MV-4-11 (cell line): ENCODE data around the gene NMNAT3.
A peak's percentile ranks its signal among the peaks of the same experiment; 100 is the strongest.

Experiments
- DNase-seq: peaks from one replicate; lab custom pipeline; 2025; lab: John Stamatoyannopoulos, UW

NMNAT3 gene

DNA sequence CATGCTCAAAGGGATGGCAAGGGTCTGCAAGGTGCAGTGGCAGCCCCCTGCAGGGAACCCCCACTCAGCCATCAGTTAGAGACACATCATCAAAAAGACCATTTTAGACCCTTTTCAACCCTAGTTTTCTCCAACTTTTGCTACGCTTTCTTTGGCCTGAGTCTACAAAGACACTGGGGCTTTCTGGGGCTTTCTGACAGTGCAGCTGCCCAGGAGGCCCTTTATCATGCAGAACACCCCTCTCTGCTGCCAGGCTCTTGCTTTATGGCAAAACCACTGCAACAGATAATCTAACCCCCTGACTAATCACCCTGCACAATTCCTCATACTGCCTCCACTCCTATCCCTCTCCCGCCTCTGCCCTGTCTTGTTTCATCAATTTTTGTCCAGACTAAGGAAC is 2.4 kb downstream of the NMNAT3 start:
- DNase-seq, result no peak

DNA sequence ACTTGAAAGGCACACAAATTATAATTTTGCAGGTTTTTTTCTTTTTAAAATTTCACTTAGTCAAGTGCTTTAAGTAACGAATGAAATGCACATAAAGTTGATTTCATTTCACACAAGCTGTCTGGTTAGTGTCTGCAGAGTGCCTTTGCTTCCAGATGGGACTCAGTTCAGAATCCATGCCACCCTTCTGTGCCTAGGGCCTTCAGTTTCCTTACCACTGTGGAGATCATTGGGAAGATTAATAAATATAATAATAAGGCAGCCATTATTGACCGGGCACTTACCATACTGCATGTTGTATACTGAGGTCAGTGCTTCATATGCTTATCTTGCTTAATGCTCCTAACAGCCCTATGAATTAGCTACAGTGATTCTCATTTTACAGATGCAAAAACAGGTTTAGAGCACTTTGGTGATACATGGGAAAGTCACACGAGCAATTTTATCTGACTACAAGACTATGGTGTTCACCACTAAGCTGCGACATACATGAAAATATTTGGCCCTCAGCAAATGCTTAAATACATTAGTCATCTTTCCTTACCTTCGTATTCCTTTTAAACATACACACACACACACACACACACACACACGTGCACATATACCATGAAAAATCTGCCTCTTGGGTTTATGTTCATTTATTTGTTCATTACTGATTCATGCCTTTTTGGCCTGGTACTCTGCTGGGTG is 3.1 kb downstream of the NMNAT3 start:
- no peak for DNase-seq

DNA sequence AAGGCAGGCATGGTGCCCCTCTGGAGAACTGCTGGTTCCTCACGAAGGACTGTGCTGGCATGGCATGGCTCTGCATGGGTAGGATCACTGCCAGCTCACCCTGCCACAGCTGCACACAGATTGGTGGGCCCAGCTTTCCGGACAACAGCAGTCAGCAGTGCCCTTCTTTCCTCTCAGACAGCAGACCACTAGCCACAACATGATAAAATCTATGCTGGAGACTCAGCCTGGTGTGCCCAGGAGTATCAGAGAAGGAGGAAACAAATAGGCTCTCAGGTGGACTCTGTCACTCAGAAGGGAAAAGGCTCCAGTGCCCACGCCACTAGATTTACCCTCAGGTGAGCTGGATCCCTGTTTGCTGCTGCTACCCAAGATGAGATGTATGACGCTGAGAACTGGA is 4.9 kb downstream of the NMNAT3 start:
- no peak for DNase-seq

DNA sequence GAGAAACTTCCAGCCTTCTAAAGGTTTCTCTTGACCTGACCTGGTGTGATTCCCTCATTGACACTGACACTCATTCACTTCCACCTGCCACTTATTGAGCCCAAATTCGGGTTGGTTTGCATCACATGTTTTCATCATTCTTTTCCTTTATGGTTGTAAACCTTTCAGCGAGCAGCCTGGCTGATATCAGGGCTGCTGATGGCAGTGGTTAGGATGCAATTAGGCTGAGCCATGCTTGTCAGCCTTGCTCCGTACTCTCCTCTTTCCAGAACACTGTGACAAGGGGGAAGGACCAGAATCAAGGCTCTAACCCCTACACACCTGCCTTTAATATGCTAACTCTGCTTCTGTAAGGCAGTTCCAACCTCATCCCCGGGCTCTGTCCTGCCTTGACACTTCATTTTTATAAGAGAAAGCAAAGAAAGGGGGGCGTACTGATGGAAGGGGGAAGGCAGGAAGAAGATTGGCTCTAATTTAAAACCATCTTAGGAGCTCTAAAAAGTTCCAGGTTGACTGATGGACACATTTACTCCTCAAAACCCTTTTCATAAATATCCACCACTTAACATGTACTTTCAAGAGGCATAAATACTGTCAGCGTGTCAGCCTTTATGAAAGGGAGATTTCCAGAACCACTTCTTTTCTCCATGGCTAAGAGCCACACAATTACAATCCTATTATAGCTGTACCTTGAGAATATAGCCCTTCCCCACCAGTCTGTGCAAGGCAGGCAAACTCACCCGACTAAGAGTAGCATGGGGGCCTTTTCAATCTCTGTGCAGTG is 5.7 kb downstream of the NMNAT3 start:
- DNase-seq, result no peak

DNA sequence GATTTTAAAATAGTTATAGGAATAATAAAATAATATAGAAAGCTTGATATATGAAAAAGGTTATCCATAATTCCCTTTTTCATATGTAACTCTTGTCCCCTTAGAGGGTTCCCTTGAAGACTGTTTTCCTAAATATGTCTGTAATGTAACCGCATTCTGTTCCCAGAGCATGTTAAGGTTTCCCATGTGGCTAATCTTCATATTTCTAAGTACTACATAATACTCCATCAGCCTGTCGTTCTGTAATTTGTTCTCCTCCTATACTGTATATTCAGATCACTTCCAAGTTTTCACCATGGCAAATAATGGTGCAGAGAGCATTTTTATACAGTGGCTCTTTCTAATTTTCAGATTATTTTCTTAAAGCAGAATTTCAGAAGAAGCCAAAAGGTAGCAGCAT is 6.7 kb downstream of the NMNAT3 start:
- DNase-seq, result no peak

DNA sequence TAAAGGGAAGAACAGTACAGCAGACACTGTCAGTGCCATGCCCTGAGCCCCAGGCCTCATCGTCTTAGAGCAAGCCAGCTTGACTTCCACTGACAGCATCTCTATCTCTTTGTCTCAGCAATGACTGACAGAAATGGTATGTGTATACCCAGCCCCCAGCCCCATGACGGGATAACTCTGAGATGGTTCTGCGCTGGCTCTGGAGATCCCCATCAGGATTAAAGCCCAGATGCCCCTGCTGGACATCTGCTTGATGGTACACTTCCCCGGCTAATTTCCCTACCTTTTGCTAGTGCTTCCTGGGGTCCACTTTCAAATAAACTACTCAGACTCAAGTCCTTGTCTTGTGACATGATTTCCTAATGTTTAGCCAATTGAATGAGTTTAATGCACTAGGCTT is 7.6 kb downstream of the NMNAT3 start:
- DNase-seq, result no peak

DNA sequence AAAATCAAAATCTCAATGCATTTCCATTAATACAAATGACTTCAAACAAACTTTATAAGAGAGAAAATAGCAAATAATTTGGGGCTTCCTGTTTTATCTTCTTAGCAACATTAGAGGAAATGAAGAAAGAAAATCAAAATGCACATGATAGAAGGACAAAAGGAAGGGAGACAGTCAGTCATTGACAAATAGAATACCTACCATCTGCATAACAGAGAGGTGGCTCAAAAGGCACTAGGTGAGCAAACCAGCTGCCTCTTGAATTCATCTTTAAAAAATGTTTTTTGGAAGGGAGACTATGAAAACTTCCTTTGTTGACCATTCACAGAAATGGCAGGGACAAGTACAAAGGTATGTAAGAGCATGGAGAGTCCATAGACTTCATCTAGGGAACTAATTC is 9.4 kb downstream of the NMNAT3 start:
- no peak for DNase-seq

DNA sequence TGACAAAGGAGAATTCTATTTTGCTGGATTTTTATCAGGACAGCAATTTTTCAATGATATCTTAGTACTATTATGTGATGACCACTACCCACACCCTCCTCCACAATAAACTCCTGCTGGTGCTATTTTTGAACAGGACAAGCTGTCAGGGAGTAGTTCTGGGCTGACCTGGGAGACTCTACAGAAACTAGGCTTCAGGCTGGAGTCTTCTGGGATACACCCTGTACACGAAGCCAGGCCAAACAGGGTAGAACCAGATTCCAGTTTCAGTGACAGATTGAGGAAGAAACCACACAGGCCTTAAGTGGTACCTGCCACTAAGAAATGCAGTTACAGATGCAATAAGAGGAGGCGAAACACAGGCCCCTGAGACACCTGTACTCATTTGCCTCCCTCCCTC is 12.8 kb downstream of the NMNAT3 start:
- no peak for DNase-seq

DNA sequence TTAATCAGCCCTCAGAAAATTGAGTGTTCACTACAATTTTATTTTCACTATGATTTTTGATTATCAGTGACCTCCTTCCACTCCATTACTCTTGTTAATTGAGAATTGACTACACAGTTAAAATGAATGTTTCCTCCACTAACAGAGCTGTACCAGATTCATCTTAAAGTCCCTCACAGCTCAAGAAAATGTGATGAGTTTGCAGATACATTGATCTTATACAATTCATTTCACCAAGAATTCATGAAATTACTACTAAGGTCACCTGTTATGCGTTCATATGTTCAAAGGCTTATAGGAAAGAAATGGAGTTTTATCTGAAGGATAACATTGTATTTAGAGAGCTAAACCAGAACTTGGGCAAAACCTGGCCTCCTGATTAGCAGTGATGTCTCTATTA is 17.5 kb downstream of the NMNAT3 start:
- no peak for DNase-seq

DNA sequence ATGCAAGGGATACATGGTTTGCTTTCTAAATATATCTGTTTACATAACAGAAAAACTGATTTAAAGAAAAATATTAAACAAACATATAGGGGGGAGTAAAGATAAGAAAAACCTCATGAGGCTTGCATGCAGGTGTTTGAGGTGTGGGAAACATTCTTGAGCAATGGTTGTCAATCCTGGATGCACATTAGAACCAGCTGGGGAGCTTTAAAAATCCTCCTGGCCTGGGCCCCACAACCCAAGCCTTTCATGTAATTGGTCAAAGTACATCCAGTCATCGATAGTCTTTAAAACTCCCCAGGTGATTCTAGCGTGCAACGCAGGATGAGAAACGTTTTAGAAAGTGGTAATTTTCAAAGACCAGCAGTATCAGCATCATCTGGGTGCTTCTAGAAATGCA is 18.3 kb downstream of the NMNAT3 start:
- no peak for DNase-seq

DNA sequence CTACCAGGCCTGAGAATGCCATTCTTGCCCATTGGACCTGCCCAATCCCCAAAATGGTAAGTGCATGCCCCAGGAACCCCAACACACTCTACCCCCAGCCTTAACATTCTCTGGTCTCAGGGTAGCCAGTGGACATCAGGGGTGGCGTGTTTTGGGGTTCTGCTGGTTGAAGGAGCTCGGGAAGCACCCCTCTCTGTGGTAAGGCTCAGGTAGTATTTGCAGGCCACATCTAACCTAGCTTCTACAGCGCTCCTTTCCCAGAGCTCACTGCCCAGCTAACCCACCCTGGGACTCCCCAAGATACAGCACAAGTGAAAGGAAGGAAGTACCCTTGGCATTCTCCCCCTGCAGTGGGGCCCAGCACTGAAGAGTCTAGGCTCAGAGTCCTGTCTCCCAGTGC is 19.8 kb downstream of the NMNAT3 start:
- DNase-seq, result no peak

DNA sequence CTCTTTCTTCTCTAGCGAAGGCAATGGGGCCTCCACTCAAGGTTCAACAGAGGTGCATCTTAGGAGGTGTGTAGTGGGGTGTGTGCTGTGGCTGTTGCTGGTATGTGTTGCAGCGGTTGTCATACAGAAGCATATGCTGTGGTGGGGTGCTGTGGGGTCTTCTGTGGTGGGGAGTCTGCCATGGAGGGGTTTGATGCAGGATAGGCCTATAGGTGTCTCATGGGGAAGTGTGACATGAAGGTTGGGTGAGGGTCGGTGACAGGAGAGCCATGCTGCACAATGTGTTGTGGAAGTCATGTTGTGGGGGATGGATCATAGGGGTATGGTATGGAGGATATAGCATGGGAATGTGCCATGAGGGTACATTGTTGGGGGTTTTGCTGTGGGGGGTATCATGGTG is 20.3 kb downstream of the NMNAT3 start:
- DNase-seq, result no peak

DNA sequence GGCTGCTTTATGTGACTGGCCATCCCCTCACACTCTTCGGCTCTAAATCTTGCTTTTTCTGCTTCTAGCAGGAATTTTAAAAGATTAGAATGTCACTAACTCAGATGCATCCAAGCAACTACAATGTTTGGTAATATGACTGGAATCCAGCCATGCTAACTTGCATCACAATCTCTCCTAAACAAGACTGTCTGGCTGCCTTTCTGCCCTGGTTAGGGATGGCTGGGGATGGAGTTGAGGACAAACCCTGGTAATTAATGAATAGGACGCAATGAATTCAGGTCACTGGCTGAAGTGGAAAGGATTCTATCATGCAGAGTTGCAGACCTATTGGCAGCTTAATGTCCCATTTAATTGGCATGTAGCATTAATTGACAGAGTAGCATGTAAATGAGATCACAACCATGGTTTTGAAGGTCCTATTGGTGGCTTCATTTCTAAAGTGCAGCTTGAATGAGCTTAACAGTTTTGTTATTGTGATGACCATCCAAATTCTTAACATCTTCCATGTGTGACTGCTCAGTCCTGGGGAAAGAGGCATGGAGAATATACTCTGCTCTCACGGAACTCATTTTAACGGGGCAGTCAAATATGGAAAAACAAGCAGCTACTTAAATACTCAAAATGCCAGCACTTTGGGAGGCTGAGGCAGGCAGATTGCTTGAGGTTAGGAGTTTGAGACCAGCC is 21.7 kb downstream of the NMNAT3 start:
- no peak for DNase-seq

DNA sequence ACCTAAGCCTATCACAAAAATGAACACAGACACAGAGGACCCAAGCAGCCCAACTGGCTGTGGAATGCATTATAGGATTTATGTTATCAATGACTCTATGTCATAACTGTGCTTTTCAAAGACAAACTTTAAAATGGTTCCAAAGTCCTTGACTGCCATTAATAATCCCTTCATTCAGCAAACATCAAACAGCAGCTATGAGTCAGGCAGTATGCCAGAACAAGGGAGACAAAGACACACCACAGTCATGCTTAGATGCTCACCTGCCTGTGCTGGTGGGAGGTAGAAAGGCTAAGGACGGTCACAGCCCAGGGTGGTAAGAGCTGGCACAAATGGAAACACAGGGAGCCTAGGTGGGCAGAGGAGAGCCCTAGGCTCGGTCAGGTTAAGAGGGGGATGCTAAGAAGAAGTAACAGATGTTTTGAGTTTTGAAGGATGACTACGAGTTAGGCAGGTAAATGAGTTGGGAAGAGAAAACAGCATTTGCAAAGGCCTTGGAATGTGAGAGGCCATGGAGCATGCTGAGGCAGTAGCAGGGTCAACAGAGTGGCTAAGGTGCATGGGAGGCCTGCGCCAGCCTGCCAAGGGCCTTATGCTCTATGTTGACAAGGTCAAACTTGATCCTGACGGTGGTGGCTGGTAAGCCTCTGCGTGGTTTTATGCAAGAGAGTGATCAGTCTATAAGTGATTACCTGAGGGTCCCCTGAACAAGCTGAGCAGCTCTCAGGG is 23.0 kb downstream of the NMNAT3 start:
- no peak for DNase-seq

DNA sequence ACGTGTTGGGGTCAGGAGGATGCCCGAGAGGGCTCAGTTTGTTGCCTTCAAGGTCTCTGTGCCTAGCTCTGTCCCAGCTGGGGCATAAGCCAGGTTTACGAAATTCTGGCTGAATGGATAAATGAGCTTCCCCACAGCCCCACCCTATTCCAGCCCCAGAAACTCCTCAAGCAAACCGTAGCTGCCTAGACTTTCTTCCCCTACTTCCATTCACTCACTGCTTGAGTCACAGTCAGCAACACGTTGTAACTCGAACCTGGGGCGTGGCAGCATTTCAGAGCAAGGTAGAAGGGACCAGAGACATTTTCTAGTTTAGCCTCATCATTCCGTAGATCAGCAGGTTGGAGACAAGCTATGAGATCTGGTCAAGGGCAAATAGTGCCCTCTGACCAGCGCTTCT is 24.2 kb downstream of the NMNAT3 start:
- peak; percentile 6 for DNase-seq

DNA sequence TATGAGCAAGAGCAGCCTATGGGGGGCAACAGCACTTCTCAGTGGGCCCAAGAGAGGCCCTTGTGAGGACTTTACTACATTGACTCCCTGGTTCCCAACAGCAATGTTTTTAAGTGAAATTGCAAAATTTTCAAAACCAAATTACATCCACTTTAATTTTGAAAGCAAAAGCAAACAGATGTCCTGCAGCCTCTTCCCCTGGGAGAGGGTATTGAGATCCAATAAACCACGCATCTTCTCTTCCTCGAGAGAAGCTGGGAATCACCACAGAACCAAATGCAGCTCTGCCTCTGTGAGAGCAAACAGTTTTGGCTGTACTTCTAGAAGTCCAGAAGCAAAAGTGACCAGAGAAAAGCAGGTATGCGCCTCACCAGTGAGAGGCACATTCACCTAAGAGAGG is 25.2 kb downstream of the NMNAT3 start:
- DNase-seq, result no peak

DNA sequence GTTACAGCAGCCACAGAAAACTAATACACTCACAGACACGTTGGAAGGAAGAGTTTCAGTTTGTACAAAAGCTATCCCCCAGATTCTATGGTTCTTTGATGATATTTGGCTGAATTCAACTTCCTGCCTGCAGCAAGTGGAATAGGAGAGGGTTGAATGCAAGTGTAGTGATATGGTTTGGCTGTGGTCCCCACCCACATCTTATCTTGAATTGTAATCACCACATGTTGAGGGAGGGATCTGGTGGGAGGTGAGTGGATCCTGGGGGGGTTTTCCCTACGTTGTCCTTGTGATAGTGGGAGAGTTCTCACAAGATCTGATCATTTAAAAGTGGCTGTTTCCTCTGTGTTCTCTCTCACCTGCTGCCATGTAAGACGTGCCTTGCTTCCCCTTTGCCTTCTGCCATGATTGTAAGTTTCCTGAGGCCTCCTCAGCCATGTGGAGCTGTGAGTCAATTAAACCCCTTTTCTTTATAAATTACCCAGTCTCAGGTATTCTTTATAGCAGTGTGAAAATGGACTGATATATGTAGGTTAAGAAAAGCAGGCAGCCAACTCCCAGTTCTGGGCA is 29.8 kb downstream of the NMNAT3 start:
- DNase-seq, result no peak

DNA sequence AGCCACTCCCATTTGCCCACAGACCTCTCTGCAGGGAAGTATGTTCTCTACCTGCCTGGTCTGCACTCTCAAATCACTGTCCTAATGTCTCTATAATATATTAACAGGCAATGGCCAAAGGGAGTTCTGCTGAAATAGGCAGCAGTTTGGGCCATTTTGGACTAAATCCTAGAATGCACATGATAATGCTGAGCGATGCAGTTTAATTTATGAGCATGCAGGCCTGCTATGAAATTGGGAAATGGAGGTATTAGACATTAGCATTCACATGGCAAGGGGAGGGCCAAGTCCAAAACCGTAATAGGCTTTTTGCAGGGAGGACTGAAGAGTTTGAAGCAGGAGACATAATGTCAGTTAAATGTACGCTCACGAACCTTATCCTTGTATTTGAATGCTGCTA is 31.3 kb downstream of the NMNAT3 start:
- DNase-seq, result no peak

DNA sequence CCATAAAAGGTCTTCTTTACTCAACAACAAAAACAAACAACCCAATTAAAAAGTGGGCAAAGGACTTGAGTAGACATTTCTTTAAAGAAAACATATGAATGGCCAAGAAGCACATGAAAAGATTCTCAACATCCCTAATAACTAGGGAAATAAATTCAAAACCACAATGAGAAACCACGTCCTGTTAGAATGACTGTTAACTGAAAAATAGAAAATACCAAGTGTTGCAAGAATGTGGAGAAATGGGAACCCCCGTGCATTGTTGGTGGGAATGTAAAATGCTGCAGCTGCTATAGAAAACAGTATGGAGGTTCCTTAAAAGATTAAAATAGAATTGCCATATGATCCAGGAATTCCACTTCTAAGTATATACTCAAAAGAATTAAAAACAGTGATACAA is 34.8 kb downstream of the NMNAT3 start:
- peak; percentile 75 for DNase-seq

DNA sequence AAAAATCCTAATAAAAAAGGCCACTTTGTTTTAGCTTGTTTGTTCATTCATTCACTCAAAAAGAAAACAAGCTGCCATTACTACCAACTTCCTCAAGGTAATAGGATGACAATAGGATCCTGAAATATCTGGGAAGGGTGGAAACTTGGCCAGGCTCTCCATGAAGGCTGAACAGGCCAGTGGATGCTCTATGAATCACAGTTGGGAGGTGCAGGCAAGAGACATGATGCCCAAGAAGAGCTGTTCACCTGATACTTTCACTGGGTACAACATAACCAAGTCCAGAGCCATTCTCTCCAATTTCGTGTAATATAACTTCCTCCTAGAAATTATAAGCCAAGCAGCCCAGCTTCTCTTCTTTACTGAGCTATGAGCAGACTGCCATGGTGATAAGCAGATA is 37.3 kb downstream of the NMNAT3 start:
- DNase-seq, result no peak

DNA sequence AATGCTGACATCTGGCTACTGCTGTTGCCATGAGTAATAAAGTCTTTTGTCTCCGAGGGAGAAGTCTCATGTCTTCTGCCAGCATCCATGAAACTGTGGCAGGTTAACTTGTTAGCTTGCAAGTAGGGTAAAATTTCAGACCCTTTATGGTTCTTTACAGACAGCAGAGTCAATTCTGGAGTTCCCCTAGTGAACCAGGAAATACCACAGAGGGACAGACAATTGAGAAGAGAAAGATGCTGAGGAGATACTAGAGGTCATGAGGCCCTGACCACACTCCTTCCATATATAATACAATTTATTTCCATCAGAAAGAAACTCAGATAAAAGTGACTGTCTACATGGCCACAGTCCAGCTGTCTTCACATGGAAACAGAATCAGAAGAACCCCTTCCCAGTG is 38.1 kb downstream of the NMNAT3 start:
- no peak for DNase-seq

DNA sequence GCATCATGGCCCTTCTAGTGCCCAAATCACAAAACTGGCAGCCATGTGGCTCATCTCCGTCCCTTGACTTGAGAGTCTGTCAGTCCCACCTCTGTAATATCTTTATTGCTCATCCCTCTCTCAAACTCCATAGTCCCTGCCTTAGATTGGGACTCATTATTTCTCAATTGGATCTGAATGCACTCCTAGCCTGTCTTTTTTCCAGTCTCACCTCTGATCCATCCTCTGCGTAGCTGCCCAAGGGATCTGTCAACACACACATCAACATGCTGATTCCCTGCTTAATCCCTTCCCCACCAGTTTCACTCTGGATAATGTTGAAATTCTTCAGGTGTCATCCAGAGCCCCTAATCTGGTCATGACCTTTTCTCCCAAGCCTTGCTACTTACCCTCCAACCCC is 39.3 kb downstream of the NMNAT3 start:
- DNase-seq, result no peak
